K562 (cell line): ENCODE measurements around the gene SGK1. TPM values are rescaled to one million over a fixed set of nuclear protein-coding genes. Genes with fewer than 3 reads are reported as not detected.

Experiments
- ATAC-seq: fragments of 200-7000 bp; cut with Tn5 transposase; 3 replicates; pipeline ENCODE4 v1.9.1; 2020; ENCODE audit warnings: moderate library complexity
- BruUV-seq: library from RNA; stranded (reverse); fragments of 400-500 nt; replicated peaks from 2 replicates; lab custom pipeline; 2021; lab: Mats Ljungman, UMichigan
- CTCF ChIA-PET: fragments of 300-600 bp; formaldehyde crosslinking; extraction: SDS; loops from one replicate; lab custom pipeline; 2021; ENCODE audit warnings: low intra/inter-chr PET ratio; lab: Yijun Ruan, JAX
- POLR2A ChIA-PET: fragments of 300-600, 350-650 bp; sonication (Branson Sonifier 250); formaldehyde crosslinking; extraction: SDS; loops from one replicate; lab custom pipeline; 2021; ENCODE audit warnings: antibody characterized with exemption, inconsistent platforms; lab: Yijun Ruan, JAX
- DNase-seq, 4 experiments: peaks; one replicate each; pipeline versions ENCODE4 v3.0.0 to v3.0.0-alpha.2; 2011 to 2018; ENCODE audit warnings: low spot score in 3 of 4, mixed read lengths in 3 of 4; ENCODE audit errors: extremely low read depth in 1 of 4
- FAIRE-seq: peaks from 2 replicates; lab custom pipeline; 2011; peaks lifted over from hg19 to GRCh38; lab: Jason Lieb, UNC
- H2AFZ ChIP-seq: 2 replicates; pipeline ENCODE4 v1.6.0; 2011; ENCODE audit warnings: low read depth, low read length, control low read depth, inconsistent platforms
- H3K27ac ChIP-seq: fragments of 200-600 bp; 3 replicates; pipeline ENCODE4 v1.8.0; 2011; ENCODE audit warnings: low read depth, mild to moderate bottlenecking, control low read depth, inconsistent platforms, low read length, moderate library complexity, mixed read lengths; ENCODE audit errors: extremely low read depth
- H3K27me3 ChIP-seq, 2 experiments: fragments of 300-600 bp in 1 of 2; 2 replicates in 1 of 2; 3 replicates in 1 of 2; pipeline versions ENCODE4 v1.6.0 to v1.8.0; 2011; ENCODE audit warnings: inconsistent platforms in 2 of 2, low read length in 2 of 2, mild to moderate bottlenecking in 1 of 2, mixed read lengths in 1 of 2, moderate library complexity in 1 of 2; ENCODE audit not compliant: control insufficient read depth in 2 of 2, insufficient read depth in 2 of 2
- H3K36me3 ChIP-seq: fragments of 300-600 bp; 3 replicates; pipeline ENCODE4 v1.8.0; 2011; ENCODE audit warnings: mild to moderate bottlenecking, low read length, inconsistent platforms; ENCODE audit not compliant: control insufficient read depth, insufficient read depth
- H3K4me1 ChIP-seq, 2 experiments: fragments of 200-600 bp in 1 of 2; replicated peaks in 1 of 2; 2 replicates in 1 of 2; 3 replicates in 1 of 2; pipeline versions ENCODE4 v1.5.1 to v1.8.0; 2011; ENCODE audit warnings: inconsistent platforms in 2 of 2, low read length in 2 of 2, mild to moderate bottlenecking in 1 of 2, mixed read lengths in 1 of 2, moderate library complexity in 1 of 2; ENCODE audit not compliant: control insufficient read depth in 2 of 2, insufficient read depth in 2 of 2
- H3K4me2 ChIP-seq: 2 replicates; pipeline ENCODE4 v1.6.1; 2011; ENCODE audit warnings: low read length, control low read depth, inconsistent platforms, mixed read lengths; ENCODE audit not compliant: insufficient read depth
- H3K4me3 ChIP-seq: fragments of 200-600 bp; sonication (generic), shearing (Covaris generic); 2 replicates; pipeline ENCODE4 v1.5.1; 2016; ENCODE audit warnings: control low read depth, inconsistent platforms
- H3K79me2 ChIP-seq: fragments of 200-600 bp; 3 replicates; pipeline ENCODE4 v1.8.0; 2011; ENCODE audit warnings: low read length, inconsistent platforms; ENCODE audit not compliant: control insufficient read depth, insufficient read depth
- H3K9ac ChIP-seq, 2 experiments: 2 replicates each; pipeline versions ENCODE4 v1.6.0 to v1.6.1; 2011; ENCODE audit warnings: low read depth in 2 of 2, low read length in 2 of 2, control low read depth in 1 of 2, inconsistent platforms in 1 of 2, mild to moderate bottlenecking in 1 of 2, mixed read lengths in 1 of 2; ENCODE audit not compliant: insufficient read depth in 1 of 2
- H3K9me1 ChIP-seq: one replicate; pipeline ENCODE4 v1.6.0; 2011; ENCODE audit warnings: inconsistent platforms, mild to moderate bottlenecking, low read length, moderate library complexity; ENCODE audit not compliant: control insufficient read depth, insufficient read depth
- H3K9me3 ChIP-seq: replicated peaks from 2 replicates; pipeline ENCODE4 v1.5.1; 2011; ENCODE audit warnings: low read depth, low read length, inconsistent platforms; ENCODE audit not compliant: control insufficient read depth, insufficient read depth
- H4K20me1 ChIP-seq: replicated peaks from 2 replicates; pipeline ENCODE4 v1.6.1; 2011; ENCODE audit warnings: low read length, inconsistent platforms, mixed read lengths; ENCODE audit not compliant: control insufficient read depth, insufficient read depth
- CTCF ChIP-seq, 3 experiments: IDR thresholded peaks in 2 of 3; conservative IDR thresholded peaks in 1 of 3; 2 replicates each; pipeline ENCODE4 v1.5.1; 2011 to 2012; ENCODE audit warnings: low read length in 3 of 3, mild to moderate bottlenecking in 3 of 3, control low read depth in 2 of 3, improper control_type of control experiment in 1 of 3, inconsistent platforms in 1 of 3, low read depth in 1 of 3, mixed read lengths in 1 of 3, moderate library complexity in 1 of 3; ENCODE audit not compliant: insufficient read depth in 2 of 3
- EP300 ChIP-seq: IDR thresholded peaks from 2 replicates; pipeline ENCODE4 v1.6.1; 2012; ENCODE audit warnings: low read length, improper control_type of control experiment
- FOSL1 ChIP-seq: fragments of 200-800 bp; sonication (Bioruptor generic); conservative IDR thresholded peaks from 2 replicates; pipeline ENCODE4 v1.6.1; 2016; ENCODE audit warnings: missing genetic modification characterization, missing compliant biosample characterization
- POLR2AphosphoS5 ChIP-seq: IDR thresholded peaks from 2 replicates; pipeline ENCODE4 v1.6.1; 2011; ENCODE audit warnings: mild to moderate bottlenecking, low read depth, low read length, moderate library complexity; ENCODE audit not compliant: control insufficient read depth, insufficient read depth
- RBM39 ChIP-seq: fragments of 200-400 bp; formaldehyde crosslinking; optimal IDR thresholded peaks from 2 replicates; pipeline ENCODE3; 2018; ENCODE audit warnings: low read depth, low read length
- RNF219 ChIP-seq: fragments of 250-450 bp; sonication (Bioruptor Pico); IDR thresholded peaks from 2 replicates; pipeline ENCODE4 v1.5.0; 2022; ENCODE audit warnings: mild to moderate bottlenecking
- SUPT5H ChIP-seq: fragments of 450-650 bp; IDR thresholded peaks from 2 replicates; pipeline ENCODE4 v1.6.1; 2016
- TAL1 ChIP-seq: fragments of 450-650 bp; IDR thresholded peaks from 2 replicates; pipeline ENCODE4 v1.6.1; 2016; ENCODE audit warnings: mild to moderate bottlenecking
- ZBTB7A ChIP-seq: IDR thresholded peaks from 2 replicates; pipeline ENCODE4 v1.6.1; 2011; ENCODE audit warnings: low read depth, mild to moderate bottlenecking, low read length, moderate library complexity, borderline replicate concordance; ENCODE audit not compliant: control insufficient read depth
- ZNF217 ChIP-seq: sonication (generic); formaldehyde crosslinking; IDR thresholded peaks from 2 replicates; pipeline ENCODE4 v1.8.0; 2022; ENCODE audit warnings: mild to moderate bottlenecking, missing genetic modification reagents
- ZNF592 ChIP-seq: fragments of 450-650 bp; IDR thresholded peaks from 2 replicates; pipeline ENCODE4 v1.6.1; 2017; ENCODE audit warnings: antibody characterized with exemption, mild to moderate bottlenecking
- WGBS: fragments of 100-300 bp; shearing (Covaris generic); methylation state at CpG from one replicate; pipeline ENCODE4 v1.1.6; 2016; ENCODE audit warnings: low coverage, mixed read lengths; ENCODE audit not compliant: insufficient coverage; ENCODE audit errors: missing lambda C conversion rate; 5-methylcytosine and 5-hydroxymethylcytosine counted together
- in situ Hi-C: fragments of 300-500 bp; cut with MboI; formaldehyde crosslinking; loops from 4 replicates; pipeline ENCODE4 v1.15.0; 2018; ENCODE audit warnings: inconsistent platforms, mixed read lengths
- intact Hi-C: fragments of 100-400 bp; cut with micrococcal nuclease; formaldehyde crosslinking; loops from 2 replicates; pipeline ENCODE4 v1.14.2; 2022
- polyA plus RNA-seq, 8 experiments: library from polyadenylated mRNA; depleted of rRNA in 4 of 8; stranded (reverse) in 5 of 8; unstranded in 3 of 8; fragments of >200 nt; fragmentation: Nextera tagmentation in 2 of 8; fragmentation: Illumina TruSeq in 1 of 8; extraction: Ambion mirVana in 2 of 8; extraction: Trizol in 1 of 8; gene quantifications; 2 replicates each; pipeline versions ENCODE4 v1.2.1 to v1.2.3, GENCODE V29; 2011 to 2014; ENCODE audit warnings: inconsistent platforms in 1 of 8, missing spikeins in 1 of 8
- total RNA-seq, 7 experiments: library from RNA; depleted of rRNA in 6 of 7; stranded (reverse); fragments of >200 nt in 6 of 7; fragmentation: Illumina TruSeq in 2 of 7; extraction: Trizol in 2 of 7; gene quantifications; 2 replicates each; pipeline versions ENCODE4 v1.2.1 to v1.2.3, GENCODE V29; 2011 to 2021; ENCODE audit warnings: low replicate concordance in 1 of 7

SGK1 gene
- total and polyA plus RNA-seq, 9 of the 15 experiments (the other 6 are each of a cell fraction or from before 2014, with no cell fraction given), result 3.5 to 7.2 (median 3.9) TPM

DNA sequence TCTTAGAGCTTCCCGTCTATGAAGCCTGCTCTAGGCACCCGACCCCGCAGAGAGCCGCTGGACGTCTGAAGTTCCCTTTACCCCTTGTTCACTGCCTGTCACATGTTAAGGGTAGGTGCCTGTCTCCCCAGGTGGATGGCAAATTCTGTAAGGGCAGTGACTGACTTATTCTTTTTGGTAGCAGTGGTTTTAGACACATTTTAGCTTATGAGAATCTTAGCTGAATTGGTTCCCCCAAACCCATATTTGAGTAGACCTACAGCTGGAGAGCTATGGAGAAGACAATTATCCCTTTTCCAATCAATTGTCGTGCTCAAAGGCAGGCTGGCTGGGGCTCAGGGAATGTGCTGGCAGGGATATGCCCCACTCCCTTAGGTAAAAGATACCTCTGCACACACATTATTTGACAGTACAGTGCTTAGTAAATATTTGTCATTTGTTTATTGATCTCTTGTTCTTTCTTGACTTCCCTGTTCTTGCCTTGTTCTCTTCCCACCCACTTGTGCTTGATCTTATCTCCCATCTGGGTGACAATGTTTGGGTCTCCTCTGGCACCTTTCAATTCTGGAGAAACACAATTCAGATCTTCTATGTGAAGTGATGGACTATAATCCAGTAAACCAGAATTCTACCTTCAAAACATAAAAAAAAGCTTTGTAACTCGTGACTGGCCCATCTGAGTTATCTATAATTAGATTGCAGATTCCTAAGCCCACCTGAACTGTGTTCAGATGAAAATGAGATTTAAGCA is 151.2 kb downstream of the SGK1 start:
- intact Hi-C loops (no loop called here), in situ Hi-C loops (loop anchor here (5.0 to 25.0 kb wide), 2 partner anchors 481 to 1271 kb away; no protein-coding TSS in a partner anchor)
- H3K79me2 ChIP-seq, result no peaks in the 10 kb centered on the region
- FAIRE-seq (no peak), ATAC-seq (no peak; the same call in 2 of the 3 replicates), DNase-seq (no peak)
- H3K27ac ChIP-seq, result no peak overlapping the region
- ChIA-PET POLR2A (interaction anchor here (1.2 to 2.0 kb wide), 2 partner anchors 7 to 475 kb away, joined by 4 to 6 read pairs; no protein-coding TSS in a partner anchor), CTCF (no interaction called here)
- H4K20me1 ChIP-seq, result no peaks in the 10 kb centered on the region
- H3K4me2 ChIP-seq, result no peak overlapping the region
- H3K9me3 ChIP-seq, result no peaks in the 10 kb centered on the region
- peaks cover 22% of the 10 kb centered on the region; the same call in 2 of the 3 replicates for H3K36me3 ChIP-seq
- H3K4me3 ChIP-seq, result no peak overlapping the region
- no peak overlapping the region for H3K9ac ChIP-seq
- H3K9me1 ChIP-seq, result no peaks in the 10 kb centered on the region
- H3K4me1 ChIP-seq, result no peaks in the 10 kb centered on the region
- H3K27me3 ChIP-seq, result no peaks in the 10 kb centered on the region
- 25% methylated on average over 7 of the region's 7 CpGs for WGBS
- H2AFZ ChIP-seq, result no peak overlapping the region
- no TSS peak for BruUV-seq
- no peak for TF ChIP-seq CTCF (IDR thresholded peaks at IDR 0.05 in 2 of 3, conservative IDR thresholded peaks at IDR 0.05 in 1 of 3; ENCODE audit: insufficient read depth in 2 of 3, low read depth in 1 of 3, low read length in 3 of 3)
- TF ChIP-seq SUPT5H, result no peak
- no peak for TF ChIP-seq ZBTB7A
- TF ChIP-seq POLR2AphosphoS5, result no peak
- no peak for TF ChIP-seq ZNF217
- no peak for TF ChIP-seq RBM39
- TF ChIP-seq EP300, result no peak
- no peak for TF ChIP-seq TAL1
- no peak for TF ChIP-seq RNF219
- no peak for TF ChIP-seq ZNF592
- TF ChIP-seq FOSL1 (tag), result no peak
